Chondrocyte (in vitro differentiated cells): Measurements from ENCODE around the gene AOX1. TPM values are rescaled to one million over a fixed set of nuclear protein-coding genes. Genes with fewer than 3 reads are reported as not detected.

Experiments
- DNase-seq: peaks from one replicate; pipeline ENCODE4 v3.0.0; 2021; ENCODE audit warnings: mixed read lengths, low spot score
- H3K27ac Mint-ChIP-seq: one replicate; pipeline ENCODE4 v1.8.0; 2021; ENCODE audit warnings: mild to moderate bottlenecking, moderate library complexity, mixed read lengths; ENCODE audit not compliant: unreplicated experiment
- H3K27me3 Mint-ChIP-seq: 2 replicates; pipeline ENCODE4 v1.8.0; 2021; ENCODE audit warnings: low read depth, mixed read lengths
- H3K36me3 Mint-ChIP-seq: 2 replicates; pipeline ENCODE4 v1.8.0; 2021; ENCODE audit warnings: low read depth, mixed read lengths
- H3K4me1 Mint-ChIP-seq: 2 replicates; pipeline ENCODE4 v1.8.0; 2021; ENCODE audit warnings: low read depth, mild to moderate bottlenecking, mixed read lengths
- H3K4me3 Mint-ChIP-seq: one replicate; pipeline ENCODE4 v1.8.0; 2021; ENCODE audit warnings: mild to moderate bottlenecking, moderate library complexity, mixed read lengths; ENCODE audit not compliant: unreplicated experiment
- H3K9me3 Mint-ChIP-seq: 2 replicates; pipeline ENCODE4 v1.8.0; 2021; ENCODE audit warnings: low read depth, mixed read lengths
- CTCF ChIP-seq: fragments of 200-600 bp; sonication (generic); IDR thresholded peaks from 2 replicates; pipeline ENCODE4 v1.5.0; 2021; ENCODE audit warnings: antibody characterized with exemption, mild to moderate bottlenecking, moderate library complexity
- total RNA-seq: library from RNA; stranded (reverse); gene quantifications from 3 replicates; pipeline ENCODE4 v1.2.1, GENCODE V29; 2021

AOX1 gene
- total RNA-seq, 1 donor from 2014 or later, result 1.7 TPM

- H3K27me3 Mint-ChIP-seq, result peaks cover 1% of the 10 kb centered on the region
- H3K4me3 Mint-ChIP-seq, result no peak overlapping the region
- DNase-seq, result no peak
- no peaks in the 10 kb centered on the region for H3K36me3 Mint-ChIP-seq
- no peaks in the 10 kb centered on the region for H3K9me3 Mint-ChIP-seq
- H3K4me1 Mint-ChIP-seq, result peaks cover under 1% of the 10 kb centered on the region
- no peak overlapping the region for H3K27ac Mint-ChIP-seq
- no peak for TF ChIP-seq CTCF
Observed at GRCh38 chr2:200699310-200699709, 113.5 kb downstream of the AOX1 start.

- no peak for DNase-seq
- no peak for TF ChIP-seq CTCF
- Mint-ChIP-seq H3K4me1 (no peaks in the 10 kb centered on the region), H3K4me3 (no peak overlapping the region), H3K27me3 (peaks cover 6% of the 10 kb centered on the region), H3K9me3 (no peaks in the 10 kb centered on the region), H3K27ac (no peak overlapping the region), H3K36me3 (no peaks in the 10 kb centered on the region)
Observed at GRCh38 chr2:200700856-200701255, 115.0 kb downstream of the AOX1 start.

GRCh38 chr2:200702044-200702443, 116.2 kb downstream of the AOX1 start:
- H3K27me3 Mint-ChIP-seq, result peaks cover 6% of the 10 kb centered on the region
- DNase-seq, result no peak
- TF ChIP-seq CTCF, result no peak
- no peak overlapping the region for H3K27ac Mint-ChIP-seq
- H3K4me1 Mint-ChIP-seq, result no peaks in the 10 kb centered on the region
- H3K9me3 Mint-ChIP-seq, result no peaks in the 10 kb centered on the region
- no peaks in the 10 kb centered on the region for H3K36me3 Mint-ChIP-seq
- no peak overlapping the region for H3K4me3 Mint-ChIP-seq

- H3K36me3 Mint-ChIP-seq, result no peaks in the 10 kb centered on the region
- DNase-seq, result no peak
- H3K27me3 Mint-ChIP-seq, result peaks cover 6% of the 10 kb centered on the region
- H3K4me3 Mint-ChIP-seq, result no peak overlapping the region
- H3K4me1 Mint-ChIP-seq, result no peaks in the 10 kb centered on the region
- no peaks in the 10 kb centered on the region for H3K9me3 Mint-ChIP-seq
- no peak for TF ChIP-seq CTCF
- H3K27ac Mint-ChIP-seq, result no peak overlapping the region
Observed at GRCh38 chr2:200702646-200703118, 116.9 kb downstream of the AOX1 start.

GRCh38 chr2:200703127-200703925, 117.5 kb downstream of the AOX1 start:
- no peaks in the 10 kb centered on the region for H3K36me3 Mint-ChIP-seq
- no peak overlapping the region for H3K27ac Mint-ChIP-seq
- H3K4me1 Mint-ChIP-seq, result peaks cover under 1% of the 10 kb centered on the region
- no peaks in the 10 kb centered on the region for H3K9me3 Mint-ChIP-seq
- no peak overlapping the region for H3K4me3 Mint-ChIP-seq
- TF ChIP-seq CTCF, result peak; percentile 95
- no peak for DNase-seq
- H3K27me3 Mint-ChIP-seq, result peaks cover 6% of the 10 kb centered on the region
